ENCODE measurements around the gene BANK1.

BANK1 gene

DNA sequence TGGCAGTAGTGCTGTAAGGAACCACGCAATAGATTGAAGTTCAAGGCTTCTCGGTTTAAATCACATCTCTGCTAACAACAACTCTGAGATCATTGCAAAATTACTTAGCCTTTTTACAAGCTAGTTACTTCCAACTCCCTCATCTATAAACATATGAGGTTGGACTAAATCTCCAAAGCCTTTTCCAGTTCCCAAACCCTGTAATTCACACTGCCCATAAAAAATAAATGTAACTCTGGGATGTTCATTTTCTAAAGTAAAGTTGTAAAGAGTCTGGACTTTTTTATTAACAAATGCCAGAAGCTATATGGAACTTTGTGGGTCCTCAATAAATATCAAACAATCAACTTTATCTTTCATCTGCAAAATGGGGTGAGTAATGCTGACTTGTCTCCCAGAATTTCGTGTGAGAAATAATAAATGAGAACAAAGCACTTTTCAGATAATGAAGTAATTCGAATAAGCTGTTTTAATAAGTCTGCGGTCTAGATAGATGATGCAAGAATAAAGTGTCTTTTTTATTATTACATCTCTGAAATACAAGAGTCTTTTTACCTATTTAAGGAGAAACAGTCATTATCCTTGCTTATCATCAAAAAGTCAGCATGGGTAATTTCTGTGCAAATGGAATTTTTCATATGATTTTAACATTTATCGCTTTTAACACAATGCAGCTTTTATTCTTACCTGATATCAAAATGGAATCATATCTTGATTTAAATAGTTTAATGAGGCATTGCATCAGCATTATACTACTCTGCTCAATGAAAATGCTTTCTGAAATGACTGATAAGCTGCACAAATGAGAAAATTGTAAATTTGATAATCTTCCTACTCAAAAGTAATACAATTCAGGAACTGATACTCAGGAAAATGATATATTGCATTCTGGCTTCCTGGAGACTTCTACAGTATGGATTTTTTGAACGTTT lies 252.6 kb downstream of the BANK1 start:
- Histone ChIP-seq H3K4me3 (no peak overlapping the region), H3K27ac (no peak overlapping the region), H3K9ac (ENCODE audit: insufficient read length) (no peak overlapping the region), H3K36me3 (ENCODE audit: insufficient read depth, low read length) (no peaks in the 10 kb centered on the region), H3K9me3 (ENCODE audit: low read depth, low read length) (no peaks in the 10 kb centered on the region)
- DNase-seq (ENCODE audit: low read depth, low spot score) = no peak
- TF ChIP-seq FOXP2 (optimal IDR thresholded peaks at IDR 0.05; ENCODE audit: control extremely low read depth, extremely low read length, insufficient read depth) = no peak

DNA sequence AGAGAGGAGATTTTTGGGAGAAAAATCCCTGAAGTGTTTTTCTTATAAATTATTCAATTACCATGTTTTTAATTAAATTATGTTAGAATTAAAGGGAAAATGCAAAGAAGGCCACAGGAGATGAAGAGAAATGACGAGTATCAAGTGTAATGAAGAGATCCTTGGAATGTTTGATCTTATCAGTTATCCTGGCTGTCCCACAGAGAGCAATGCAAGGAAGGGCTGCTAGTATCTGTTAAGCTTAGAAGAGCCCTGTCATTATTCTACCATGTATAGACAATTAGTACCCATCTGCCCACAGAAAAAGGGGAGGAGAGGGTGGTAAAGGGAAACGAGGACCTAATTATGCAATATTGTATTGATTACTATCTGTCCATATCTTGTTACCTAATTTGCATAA lies 257.1 kb downstream of the BANK1 start:
- Histone ChIP-seq H3K9me3 (ENCODE audit: low read depth, low read length) (no peaks in the 10 kb centered on the region), H3K9ac (ENCODE audit: insufficient read length) (no peak overlapping the region), H3K4me3 (no peak overlapping the region), H3K27ac (no peak overlapping the region), H3K36me3 (ENCODE audit: insufficient read depth, low read length) (no peaks in the 10 kb centered on the region)
- DNase-seq (ENCODE audit: low read depth, low spot score) = no peak
- TF ChIP-seq POLR2AphosphoS5 (IDR thresholded peaks at IDR 0.05; ENCODE audit: borderline replicate concordance, low read depth, low read length) = no peak

DNA sequence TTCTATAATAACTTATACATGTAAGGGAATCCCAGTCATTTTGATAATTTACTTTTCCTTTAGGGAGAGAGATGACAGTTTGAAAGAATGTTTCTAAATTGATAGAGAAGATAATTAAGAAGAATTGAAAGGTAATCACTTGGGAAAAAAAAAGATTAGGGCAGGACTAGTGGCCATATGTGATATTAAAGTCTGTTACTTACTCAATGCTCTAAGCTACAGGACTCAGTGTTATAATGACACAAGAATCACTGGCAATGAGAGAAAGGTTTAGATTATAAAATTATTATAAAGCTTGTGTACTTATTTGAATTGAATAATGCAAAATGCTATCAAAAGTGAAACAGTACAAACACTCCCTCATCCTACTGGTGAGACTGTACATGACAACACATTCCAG lies 265.3 kb downstream of the BANK1 start:
- H3K36me3 ChIP-seq (ENCODE audit: insufficient read depth, low read length) = no peaks in the 10 kb centered on the region
- H3K9me3 ChIP-seq (ENCODE audit: low read depth, low read length) = no peaks in the 10 kb centered on the region
- no peak overlapping the region for H3K9ac ChIP-seq (ENCODE audit: insufficient read length)
- no peak for DNase-seq (ENCODE audit: low read depth, low spot score)
- H3K4me3 ChIP-seq = no peak overlapping the region
- TF ChIP-seq POLR2AphosphoS5 (IDR thresholded peaks at IDR 0.05; ENCODE audit: borderline replicate concordance, low read depth, low read length) (no peak), FOXP2 (optimal IDR thresholded peaks at IDR 0.05; ENCODE audit: control extremely low read depth, extremely low read length, insufficient read depth) (no peak), EZH2 (IDR thresholded peaks at IDR 0.05) (no peak)
- H3K27ac ChIP-seq = no peak overlapping the region

DNA sequence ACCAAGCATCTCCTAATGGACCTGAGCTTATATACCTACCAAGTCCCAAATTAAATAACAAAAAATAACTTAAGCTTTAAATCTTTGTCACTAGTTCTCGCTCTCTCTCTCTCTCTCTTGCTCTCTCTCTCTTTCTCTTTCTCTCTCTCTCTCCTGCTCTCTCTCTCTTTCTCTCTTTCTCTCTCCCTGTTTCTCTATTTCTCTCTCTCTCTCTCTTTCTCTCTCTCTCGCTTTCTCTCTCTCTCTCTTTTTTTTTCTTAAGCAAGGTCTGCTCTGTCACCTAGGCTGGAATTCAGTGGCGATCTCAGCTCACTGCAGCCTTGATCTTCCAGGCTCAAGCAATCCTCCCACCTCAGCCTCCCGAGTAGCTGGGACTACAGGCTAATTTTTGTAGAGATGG lies 266.6 kb downstream of the BANK1 start:
- H3K36me3 ChIP-seq (ENCODE audit: insufficient read depth, low read length) = no peaks in the 10 kb centered on the region
- DNase-seq (ENCODE audit: low read depth, low spot score) = no peak
- H3K4me3 ChIP-seq = no peak overlapping the region
- no peaks in the 10 kb centered on the region for H3K9me3 ChIP-seq (ENCODE audit: low read depth, low read length)
- H3K9ac ChIP-seq (ENCODE audit: insufficient read length) = no peak overlapping the region
- TF ChIP-seq POLR2AphosphoS5 (IDR thresholded peaks at IDR 0.05; ENCODE audit: borderline replicate concordance, low read depth, low read length) (no peak), FOXP2 (optimal IDR thresholded peaks at IDR 0.05; ENCODE audit: control extremely low read depth, extremely low read length, insufficient read depth) (no peak), EZH2 (IDR thresholded peaks at IDR 0.05) (no peak)
- H3K27ac ChIP-seq = no peak overlapping the region

DNA sequence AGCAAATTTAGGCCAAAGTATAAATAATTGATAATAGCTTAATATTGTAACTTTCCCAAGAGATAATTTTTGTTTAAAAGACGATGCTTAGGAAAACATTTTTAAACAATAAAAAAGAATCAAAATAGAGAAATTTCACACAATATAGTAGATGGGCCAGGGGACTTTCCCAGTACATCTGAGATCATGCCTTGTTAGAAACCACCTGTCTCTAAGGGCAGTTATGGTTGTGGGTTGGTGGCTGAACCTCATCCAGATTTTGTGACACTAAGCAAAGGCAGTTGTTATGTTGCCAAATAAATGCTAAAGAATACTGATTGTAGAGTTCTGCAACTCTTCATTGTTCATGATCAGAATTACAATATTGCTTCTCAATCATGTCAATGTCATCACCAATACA lies 270.6 kb downstream of the BANK1 start:
- Histone ChIP-seq H3K9ac (ENCODE audit: insufficient read length) (no peak overlapping the region), H3K27ac (no peak overlapping the region), H3K4me3 (no peak overlapping the region), H3K9me3 (ENCODE audit: low read depth, low read length) (no peaks in the 10 kb centered on the region), H3K36me3 (ENCODE audit: insufficient read depth, low read length) (no peaks in the 10 kb centered on the region)
- DNase-seq (ENCODE audit: low read depth, low spot score) = no peak
- TF ChIP-seq POLR2AphosphoS5 (IDR thresholded peaks at IDR 0.05; ENCODE audit: borderline replicate concordance, low read depth, low read length) = no peak
- no peak for TF ChIP-seq EZH2 (IDR thresholded peaks at IDR 0.05)
- no peak for TF ChIP-seq FOXP2 (optimal IDR thresholded peaks at IDR 0.05; ENCODE audit: control extremely low read depth, extremely low read length, insufficient read depth)

DNA sequence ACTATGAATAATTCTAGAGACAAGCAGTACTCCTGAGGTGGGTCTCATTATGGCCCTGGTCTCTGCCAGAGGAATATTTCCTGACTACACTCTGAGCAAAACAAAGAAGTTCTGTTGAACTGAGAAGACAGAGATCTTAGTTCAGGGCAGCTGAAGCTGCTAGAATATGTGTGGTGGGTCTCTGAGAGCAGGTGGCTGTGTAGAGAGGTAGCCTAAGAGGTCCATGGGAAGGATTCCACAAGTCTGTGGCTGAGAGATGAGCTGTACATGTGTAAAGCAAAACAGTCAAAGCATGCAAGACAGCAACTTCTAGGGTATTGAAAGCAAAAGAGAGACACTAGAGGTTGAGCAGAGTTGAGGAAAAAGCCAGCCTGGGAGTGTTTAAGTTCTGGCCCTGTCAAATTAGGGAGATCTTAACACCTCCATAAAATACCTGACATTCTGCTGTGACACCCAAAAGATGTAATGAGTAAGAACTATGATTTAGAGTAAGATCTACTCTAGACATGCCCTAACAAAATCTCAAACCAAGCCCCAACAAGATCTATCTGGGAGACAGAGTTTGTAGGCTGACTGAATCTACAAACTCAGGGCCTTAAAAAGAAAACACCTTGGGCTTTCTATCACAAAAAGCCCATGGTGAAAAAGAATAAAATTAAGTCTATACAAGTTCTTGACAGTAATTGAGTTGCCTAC lies 274.4 kb downstream of the BANK1 start:
- TF ChIP-seq POLR2AphosphoS5 (IDR thresholded peaks at IDR 0.05; ENCODE audit: borderline replicate concordance, low read depth, low read length) (no peak), FOXP2 (optimal IDR thresholded peaks at IDR 0.05; ENCODE audit: control extremely low read depth, extremely low read length, insufficient read depth) (no peak), EZH2 (IDR thresholded peaks at IDR 0.05) (no peak)
- Histone ChIP-seq H3K27ac (no peak overlapping the region), H3K4me3 (no peak overlapping the region), H3K9me3 (ENCODE audit: low read depth, low read length) (no peaks in the 10 kb centered on the region), H3K36me3 (ENCODE audit: insufficient read depth, low read length) (no peaks in the 10 kb centered on the region), H3K9ac (ENCODE audit: insufficient read length) (no peak overlapping the region)
- DNase-seq (ENCODE audit: low read depth, low spot score) = no peak

DNA sequence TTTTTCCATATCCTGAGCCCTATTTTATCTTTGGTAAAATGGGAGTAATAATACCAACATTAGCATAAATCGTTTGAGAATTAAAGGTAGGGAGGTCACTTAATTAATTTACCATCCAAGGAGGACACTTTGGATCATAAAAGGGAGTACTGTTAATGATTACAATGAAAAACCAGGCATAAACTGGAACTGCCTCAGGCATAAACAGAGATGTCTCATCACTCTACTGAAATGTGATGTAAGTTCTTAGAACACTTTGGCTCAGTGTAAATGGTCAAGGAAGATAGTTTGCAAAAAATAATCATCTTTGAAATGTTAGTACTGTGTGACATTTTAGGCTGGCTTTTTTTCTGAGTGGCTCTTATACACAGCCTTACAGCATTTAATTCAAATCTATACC lies 286.1 kb downstream of the BANK1 start:
- no peaks in the 10 kb centered on the region for H3K36me3 ChIP-seq (ENCODE audit: insufficient read depth, low read length)
- TF ChIP-seq FOXP2 (optimal IDR thresholded peaks at IDR 0.05; ENCODE audit: control extremely low read depth, extremely low read length, insufficient read depth) = no peak
- TF ChIP-seq POLR2AphosphoS5 (IDR thresholded peaks at IDR 0.05; ENCODE audit: borderline replicate concordance, low read depth, low read length) = no peak
- no peak for TF ChIP-seq EZH2 (IDR thresholded peaks at IDR 0.05)
- H3K9ac ChIP-seq (ENCODE audit: insufficient read length) = no peak overlapping the region
- H3K27ac ChIP-seq = no peak overlapping the region
- no peak overlapping the region for H3K4me3 ChIP-seq
- no peaks in the 10 kb centered on the region for H3K9me3 ChIP-seq (ENCODE audit: low read depth, low read length)
- no peak for DNase-seq (ENCODE audit: low read depth, low spot score)

DNA sequence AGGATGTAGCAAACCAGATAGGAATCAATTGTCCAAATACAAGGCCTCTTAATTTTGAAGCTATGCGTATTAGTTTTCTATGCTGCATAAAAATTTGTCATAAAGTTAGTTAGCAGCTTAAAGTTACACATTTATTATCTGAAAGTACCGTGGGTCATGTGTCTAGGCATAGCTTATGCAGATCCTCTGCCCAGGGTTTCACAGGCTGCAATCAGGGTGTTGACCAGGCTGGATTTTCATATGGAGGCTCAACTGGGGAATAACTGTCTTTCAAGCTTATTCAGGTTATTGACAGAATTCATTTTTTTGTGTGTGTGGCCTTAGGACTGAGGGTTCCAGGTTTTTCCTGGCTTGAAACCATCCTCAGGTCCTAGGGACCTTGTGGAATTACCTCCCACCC lies 289.7 kb downstream of the BANK1 start:
- no peak for TF ChIP-seq FOXP2 (optimal IDR thresholded peaks at IDR 0.05; ENCODE audit: control extremely low read depth, extremely low read length, insufficient read depth)
- no peak for TF ChIP-seq EZH2 (IDR thresholded peaks at IDR 0.05)
- TF ChIP-seq POLR2AphosphoS5 (IDR thresholded peaks at IDR 0.05; ENCODE audit: borderline replicate concordance, low read depth, low read length) = no peak
- H3K27ac ChIP-seq = no peak overlapping the region
- DNase-seq (ENCODE audit: low read depth, low spot score) = no peak
- no peak overlapping the region for H3K4me3 ChIP-seq
- H3K9me3 ChIP-seq (ENCODE audit: low read depth, low read length) = no peaks in the 10 kb centered on the region
- H3K9ac ChIP-seq (ENCODE audit: insufficient read length) = no peak overlapping the region
- no peaks in the 10 kb centered on the region for H3K36me3 ChIP-seq (ENCODE audit: insufficient read depth, low read length)

Data from SK-N-MC (cell line).